ENCODE measurements around the gene AFG3L2. TPM values are rescaled to one million over a fixed set of nuclear protein-coding genes. Genes with fewer than 3 reads are reported as not detected.

AFG3L2 gene
- total RNA-seq, 2 experiments from 2014 or later, result 60.6 to 64.0 TPM

DNA sequence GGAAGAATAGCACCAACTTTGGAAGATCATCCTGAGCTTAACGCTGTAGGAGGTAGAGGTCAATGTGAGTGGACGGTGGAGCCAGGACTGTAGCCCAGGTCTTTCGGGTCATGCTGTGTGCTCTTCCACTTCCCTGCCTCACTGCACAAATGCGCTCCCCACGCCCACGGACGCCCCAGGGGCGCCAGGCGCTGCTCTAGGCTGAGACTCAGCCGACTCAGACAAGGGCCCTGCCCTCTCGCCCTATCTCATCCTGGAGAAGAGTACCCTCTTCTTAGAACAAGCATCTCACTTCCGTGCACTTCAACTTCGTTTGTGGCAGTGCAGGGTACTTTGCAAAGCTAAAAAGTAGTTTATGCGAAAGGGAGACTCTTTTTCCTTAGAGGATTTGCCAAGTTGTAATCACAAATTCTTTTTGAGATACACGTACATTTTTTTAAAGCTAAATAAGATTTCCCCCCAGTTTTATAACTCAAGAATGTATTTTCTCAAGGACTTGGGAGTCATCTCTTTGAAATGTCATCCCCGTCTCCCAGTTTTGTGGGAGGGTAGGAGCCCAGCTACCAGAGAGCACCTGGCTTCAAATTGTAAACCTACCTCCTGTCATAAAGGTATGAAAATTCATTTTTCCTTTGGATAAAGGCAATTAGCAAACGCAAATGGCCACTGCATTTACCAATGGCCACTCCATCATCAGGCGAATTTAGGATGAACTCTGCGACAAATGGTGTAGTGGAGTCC lies 29.5 kb upstream of the AFG3L2 start:
- no peak overlapping the region for H3K27ac Mint-ChIP-seq

DNA sequence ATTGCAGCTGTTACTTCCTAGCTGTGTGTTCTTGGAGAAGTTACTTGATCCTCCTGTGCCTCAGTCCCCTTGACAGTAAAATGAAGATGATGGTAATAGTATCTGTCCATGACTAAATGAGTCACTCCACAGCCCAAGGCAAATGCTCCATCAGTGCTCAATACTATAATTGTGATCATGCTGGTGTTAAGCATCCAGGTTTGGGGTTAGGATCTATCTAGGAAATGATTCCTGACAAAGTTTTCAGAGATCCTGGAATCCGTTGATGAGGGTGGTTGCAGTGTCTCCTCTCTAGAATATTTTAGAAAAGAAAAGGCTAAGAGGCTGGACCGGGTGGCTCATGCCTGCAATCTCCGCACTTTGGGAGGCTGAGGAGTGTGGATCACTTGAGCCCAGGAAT lies 28.0 kb upstream of the AFG3L2 start:
- intact Hi-C loops (cut with micrococcal nuclease), result no loop called here
- Mint-ChIP-seq H3K9me3 (no peaks in the 10 kb centered on the region), H3K4me3 (no peak overlapping the region), H3K36me3 (ENCODE audit: low read depth) (no peaks in the 10 kb centered on the region), H3K27me3 (peaks cover 28% of the 10 kb centered on the region), H3K4me1 (ENCODE audit: low read depth) (peaks cover 30% of the 10 kb centered on the region), H3K27ac (no peak overlapping the region)
- ChIA-PET POLR2A (no interaction called here), CTCF (interaction anchor here (1.5 to 4.4 kb wide), 2 partner anchors 12 to 256 kb away, joined by 3 to 38 read pairs; no protein-coding TSS in a partner anchor)
- DNase-seq, result no peak
- TF ChIP-seq, protein P1, sequence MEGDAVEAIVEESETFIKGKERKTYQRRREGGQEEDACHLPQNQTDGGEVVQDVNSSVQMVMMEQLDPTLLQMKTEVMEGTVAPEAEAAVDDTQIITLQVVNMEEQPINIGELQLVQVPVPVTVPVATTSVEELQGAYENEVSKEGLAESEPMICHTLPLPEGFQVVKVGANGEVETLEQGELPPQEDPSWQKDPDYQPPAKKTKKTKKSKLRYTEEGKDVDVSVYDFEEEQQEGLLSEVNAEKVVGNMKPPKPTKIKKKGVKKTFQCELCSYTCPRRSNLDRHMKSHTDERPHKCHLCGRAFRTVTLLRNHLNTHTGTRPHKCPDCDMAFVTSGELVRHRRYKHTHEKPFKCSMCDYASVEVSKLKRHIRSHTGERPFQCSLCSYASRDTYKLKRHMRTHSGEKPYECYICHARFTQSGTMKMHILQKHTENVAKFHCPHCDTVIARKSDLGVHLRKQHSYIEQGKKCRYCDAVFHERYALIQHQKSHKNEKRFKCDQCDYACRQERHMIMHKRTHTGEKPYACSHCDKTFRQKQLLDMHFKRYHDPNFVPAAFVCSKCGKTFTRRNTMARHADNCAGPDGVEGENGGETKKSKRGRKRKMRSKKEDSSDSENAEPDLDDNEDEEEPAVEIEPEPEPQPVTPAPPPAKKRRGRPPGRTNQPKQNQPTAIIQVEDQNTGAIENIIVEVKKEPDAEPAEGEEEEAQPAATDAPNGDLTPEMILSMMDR (IDR thresholded peaks at IDR 0.05), result no peak
- ATAC-seq, result no peak

More for the DNA sequence above, 29.5 kb upstream of the AFG3L2 start:
- Mint-ChIP-seq H3K27me3 (peaks cover 24% of the 10 kb centered on the region), H3K9me3 (no peaks in the 10 kb centered on the region), H3K4me3 (peak overlapping the region; percentile 82), H3K36me3 (ENCODE audit: low read depth) (peaks cover 3% of the 10 kb centered on the region), H3K4me1 (ENCODE audit: low read depth) (peaks cover 30% of the 10 kb centered on the region)
- ChIA-PET CTCF (interaction anchor here (1.5 to 4.4 kb wide), 3 partner anchors 13 to 254 kb away, joined by 3 to 38 read pairs (median 6); partner anchors contain the start of gene SPIRE1), POLR2A (interaction anchor here (0.9 to 1.9 kb wide), 2 partner anchors 13 to 252 kb away, joined by 4 to 7 read pairs; partner anchors contain the start of gene SPIRE1)
- no peak for ATAC-seq
- DNase-seq, result peak; percentile 51
- intact Hi-C loops (cut with micrococcal nuclease), result no loop called here
- TF ChIP-seq, protein P1 (IDR thresholded peaks at IDR 0.05), result no peak

DNA sequence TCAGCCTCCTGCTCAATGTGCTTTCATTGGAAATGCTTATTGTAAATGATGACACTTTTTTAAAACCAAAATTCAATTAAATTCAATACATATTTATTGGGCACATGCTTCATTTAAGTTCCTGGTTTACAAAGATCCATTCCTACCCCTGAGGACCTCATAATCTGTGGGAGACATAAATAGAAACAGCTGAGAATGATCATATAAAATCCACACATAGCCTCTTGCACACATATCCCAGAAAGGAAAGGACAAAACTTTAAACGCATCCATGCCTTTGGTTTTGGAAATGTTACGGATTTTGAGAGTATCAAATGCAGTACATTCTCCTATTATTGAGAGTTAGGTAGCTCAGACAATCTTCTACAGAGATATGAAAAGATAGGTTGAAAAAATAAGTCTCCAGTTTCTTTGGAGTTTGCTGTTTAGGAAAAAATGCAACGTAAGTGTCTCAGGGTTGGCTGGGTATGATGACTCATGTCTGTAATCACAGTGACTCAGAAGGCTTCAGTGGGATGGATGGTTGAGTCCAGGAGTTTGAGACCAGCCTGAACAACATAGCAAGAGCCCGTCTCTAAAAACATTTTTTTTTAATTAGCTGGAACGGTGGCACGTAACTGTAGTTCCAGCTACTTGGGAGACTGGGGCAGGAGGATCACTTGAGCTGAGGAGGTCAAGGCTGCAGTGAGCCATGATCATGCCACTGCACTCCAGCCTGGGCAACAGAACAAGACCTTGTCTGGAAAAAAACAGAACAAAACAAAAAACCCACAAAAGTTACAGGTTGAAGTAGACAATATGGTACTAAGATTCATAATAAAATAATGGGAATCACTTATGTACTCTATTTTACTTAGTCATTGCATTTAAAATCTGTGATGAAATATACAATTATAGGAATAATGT lies 26.8 kb upstream of the AFG3L2 start:
- ChIA-PET POLR2A (no interaction called here), CTCF (interaction anchor here (4.4 kb wide), 1 partner anchor 10 kb away, joined by 38 read pairs; no protein-coding TSS in a partner anchor)
- peaks cover 30% of the 10 kb centered on the region for H3K27me3 Mint-ChIP-seq

DNA sequence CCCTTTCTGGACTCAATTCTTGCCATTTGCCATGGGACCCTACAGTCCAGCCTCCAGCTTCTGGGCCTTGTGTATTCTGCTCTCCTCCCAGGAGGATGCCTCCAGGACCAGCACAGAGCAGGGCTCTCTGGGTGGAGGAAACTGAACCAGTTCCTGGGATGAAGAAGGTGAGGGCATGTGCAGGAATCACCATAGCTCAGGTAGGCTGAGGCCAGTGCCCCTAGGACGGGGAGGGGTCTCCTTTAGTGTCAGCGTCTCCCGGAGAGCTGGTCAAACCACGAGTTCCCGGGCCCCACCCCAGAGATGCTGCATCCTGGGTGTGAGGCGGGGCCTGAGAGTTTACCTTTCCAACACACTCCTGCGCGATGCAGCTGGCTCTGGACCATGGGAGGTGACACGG lies 24.9 kb upstream of the AFG3L2 start:
- intact Hi-C loops (cut with micrococcal nuclease), result no loop called here
- H3K27ac Mint-ChIP-seq, result no peak overlapping the region
- H3K4me3 Mint-ChIP-seq, result no peak overlapping the region
- TF ChIP-seq, protein P1 (IDR thresholded peaks at IDR 0.05), result no peak
- CTCF ChIA-PET, result interaction anchor here (1.2 kb wide), 1 partner anchor 257 kb away, joined by 3 read pairs; no protein-coding TSS in a partner anchor
- no peaks in the 10 kb centered on the region for H3K36me3 Mint-ChIP-seq (ENCODE audit: low read depth)
- POLR2A ChIA-PET, result interaction anchor here (0.7 kb wide), 1 partner anchor 30 kb away, joined by 3 read pairs; no protein-coding TSS in a partner anchor
- ATAC-seq (no peak), DNase-seq (no peak)
- H3K4me1 Mint-ChIP-seq (ENCODE audit: low read depth), result peaks cover 15% of the 10 kb centered on the region
- H3K27me3 Mint-ChIP-seq, result peaks cover 29% of the 10 kb centered on the region
- H3K9me3 Mint-ChIP-seq, result no peaks in the 10 kb centered on the region

More for the DNA sequence above, 26.8 kb upstream of the AFG3L2 start:
- Mint-ChIP-seq H3K36me3 (ENCODE audit: low read depth) (no peaks in the 10 kb centered on the region), H3K9me3 (no peaks in the 10 kb centered on the region), H3K4me1 (ENCODE audit: low read depth) (peaks cover 27% of the 10 kb centered on the region), H3K4me3 (no peak overlapping the region), H3K27ac (no peak overlapping the region)
- no peak for DNase-seq
- ATAC-seq, result no peak
- intact Hi-C loops (cut with micrococcal nuclease), result no loop called here
- TF ChIP-seq, protein P1 (IDR thresholded peaks at IDR 0.05), result no peak
